Neutrophil (primary cell): ENCODE measurements around the gene ORAI1.

Experiments
- H3K27ac ChIP-seq: fragments of 200-600 bp; sonication (generic); 2 replicates; pipeline ENCODE4 v1.5.1; 2016; ENCODE audit warnings: mild to moderate bottlenecking, moderate library complexity
- H3K27me3 ChIP-seq: fragments of 200-600 bp; sonication (generic); 2 replicates; pipeline ENCODE4 v1.6.0; 2016; ENCODE audit warnings: mild to moderate bottlenecking
- H3K36me3 ChIP-seq: fragments of 200-600 bp; sonication (generic); 2 replicates; pipeline ENCODE4 v1.5.1; 2017
- H3K4me1 ChIP-seq, 2 experiments: fragments of 200-600 bp in 1 of 2; sonication (generic) in 1 of 2; 1 replicate in 1 of 2; 2 replicates in 1 of 2; pipeline versions ENCODE4 v1.5.1 to v1.6.1; 2013 to 2016; ENCODE audit warnings: low read depth in 1 of 2, low read length in 1 of 2, mild to moderate bottlenecking in 1 of 2, moderate library complexity in 1 of 2; ENCODE audit not compliant: control insufficient read depth in 1 of 2, insufficient read depth in 1 of 2
- H3K4me3 ChIP-seq, 2 experiments: fragments of 200-600 bp in 1 of 2; sonication (generic) in 1 of 2; 1 replicate in 1 of 2; 2 replicates in 1 of 2; pipeline ENCODE4 v1.5.1; 2013 to 2016; ENCODE audit warnings: low read depth in 1 of 2, low read length in 1 of 2, mild to moderate bottlenecking in 1 of 2, moderate library complexity in 1 of 2
- H3K9me3 ChIP-seq: fragments of 200-600 bp; sonication (generic); 2 replicates; pipeline ENCODE4 v1.5.1; 2016
- TF ChIP-seq, protein P1 (sequence below): fragments of 200-600 bp; sonication (generic); IDR thresholded peaks from 2 replicates; pipeline ENCODE4 v1.5.1; 2016; ENCODE audit warnings: antibody characterized with exemption

ORAI1 gene

DNA sequence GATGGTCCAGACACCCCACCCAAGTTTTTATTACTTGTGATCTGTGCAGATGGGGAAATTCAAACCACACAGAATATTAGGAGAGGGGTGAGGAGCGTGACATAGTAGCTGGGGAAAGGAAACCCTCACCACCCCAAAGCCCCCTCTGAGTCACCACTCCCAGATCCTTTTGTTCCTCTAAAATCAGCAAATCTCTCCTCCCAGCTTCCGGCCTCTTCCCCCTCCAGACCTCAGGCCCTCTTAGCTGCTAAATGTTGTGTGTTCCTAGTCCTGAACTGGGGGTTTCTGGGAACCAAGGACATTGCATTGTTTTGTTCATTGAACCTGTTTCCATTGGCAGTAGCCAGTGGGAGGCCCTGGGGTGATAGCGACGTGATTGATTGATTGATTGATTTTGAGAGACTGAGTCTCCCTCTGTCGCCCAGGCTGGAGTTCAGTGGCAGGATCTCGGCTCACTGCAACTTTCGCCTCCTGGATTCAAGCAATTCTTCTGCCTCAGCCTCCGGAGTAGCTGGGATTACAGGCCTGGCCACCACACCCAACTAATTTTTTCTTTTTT, 5.9 kb upstream of the ORAI1 start:
- H3K9me3 ChIP-seq = no peaks in the 10 kb centered on the region
- TF ChIP-seq, protein P1, sequence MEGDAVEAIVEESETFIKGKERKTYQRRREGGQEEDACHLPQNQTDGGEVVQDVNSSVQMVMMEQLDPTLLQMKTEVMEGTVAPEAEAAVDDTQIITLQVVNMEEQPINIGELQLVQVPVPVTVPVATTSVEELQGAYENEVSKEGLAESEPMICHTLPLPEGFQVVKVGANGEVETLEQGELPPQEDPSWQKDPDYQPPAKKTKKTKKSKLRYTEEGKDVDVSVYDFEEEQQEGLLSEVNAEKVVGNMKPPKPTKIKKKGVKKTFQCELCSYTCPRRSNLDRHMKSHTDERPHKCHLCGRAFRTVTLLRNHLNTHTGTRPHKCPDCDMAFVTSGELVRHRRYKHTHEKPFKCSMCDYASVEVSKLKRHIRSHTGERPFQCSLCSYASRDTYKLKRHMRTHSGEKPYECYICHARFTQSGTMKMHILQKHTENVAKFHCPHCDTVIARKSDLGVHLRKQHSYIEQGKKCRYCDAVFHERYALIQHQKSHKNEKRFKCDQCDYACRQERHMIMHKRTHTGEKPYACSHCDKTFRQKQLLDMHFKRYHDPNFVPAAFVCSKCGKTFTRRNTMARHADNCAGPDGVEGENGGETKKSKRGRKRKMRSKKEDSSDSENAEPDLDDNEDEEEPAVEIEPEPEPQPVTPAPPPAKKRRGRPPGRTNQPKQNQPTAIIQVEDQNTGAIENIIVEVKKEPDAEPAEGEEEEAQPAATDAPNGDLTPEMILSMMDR = no peak
- no peak overlapping the region for H3K27ac ChIP-seq
- H3K4me3 ChIP-seq = no peak overlapping the region
- peaks cover 5 to 6% of the 10 kb centered on the region in 2 experiments for H3K4me1 ChIP-seq
- no peaks in the 10 kb centered on the region for H3K36me3 ChIP-seq
- no peaks in the 10 kb centered on the region for H3K27me3 ChIP-seq

DNA sequence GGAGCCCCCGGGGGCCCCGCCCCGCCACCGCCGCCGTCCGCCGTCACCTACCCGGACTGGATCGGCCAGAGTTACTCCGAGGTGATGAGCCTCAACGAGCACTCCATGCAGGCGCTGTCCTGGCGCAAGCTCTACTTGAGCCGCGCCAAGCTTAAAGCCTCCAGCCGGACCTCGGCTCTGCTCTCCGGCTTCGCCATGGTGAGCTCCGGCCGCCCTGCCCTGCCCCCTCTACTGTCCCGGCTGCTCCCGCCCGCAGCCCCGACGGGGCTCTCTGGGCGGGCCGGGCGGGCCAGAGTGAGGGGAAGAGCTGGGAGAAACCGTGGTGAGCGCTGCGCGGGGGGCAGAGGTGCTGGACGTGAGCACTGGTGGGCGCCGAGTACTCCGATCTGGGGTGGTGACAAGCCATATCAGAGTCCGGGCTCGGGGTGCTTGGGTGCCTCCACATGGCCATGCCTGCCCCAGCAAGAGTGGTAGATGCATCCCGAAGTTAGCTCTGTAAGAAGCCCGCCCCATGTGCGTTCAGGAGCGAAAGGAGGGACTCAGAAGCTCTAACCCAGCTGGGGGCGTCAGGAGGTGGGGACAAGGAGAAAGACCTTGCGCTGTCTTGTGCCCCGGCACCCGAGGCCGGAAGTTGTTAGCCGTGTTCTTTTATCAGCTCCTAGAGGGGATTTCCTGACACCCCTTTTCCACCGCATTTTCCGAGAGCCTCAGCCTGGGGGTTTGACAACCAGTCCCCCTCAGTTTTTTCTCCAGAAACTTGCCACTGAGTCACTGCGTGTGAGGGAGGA, 717 bp downstream of the ORAI1 start:
- no peaks in the 10 kb centered on the region for H3K36me3 ChIP-seq
- H3K4me1 ChIP-seq = peaks cover 57% of the 10 kb centered on the region in 2 experiments
- H3K27me3 ChIP-seq = no peaks in the 10 kb centered on the region
- H3K9me3 ChIP-seq = no peaks in the 10 kb centered on the region
- TF ChIP-seq, protein P1 = no peak
- H3K4me3 ChIP-seq = peak overlapping the region; percentile 81 to 91
- H3K27ac ChIP-seq = peak overlapping the region; percentile 94

DNA sequence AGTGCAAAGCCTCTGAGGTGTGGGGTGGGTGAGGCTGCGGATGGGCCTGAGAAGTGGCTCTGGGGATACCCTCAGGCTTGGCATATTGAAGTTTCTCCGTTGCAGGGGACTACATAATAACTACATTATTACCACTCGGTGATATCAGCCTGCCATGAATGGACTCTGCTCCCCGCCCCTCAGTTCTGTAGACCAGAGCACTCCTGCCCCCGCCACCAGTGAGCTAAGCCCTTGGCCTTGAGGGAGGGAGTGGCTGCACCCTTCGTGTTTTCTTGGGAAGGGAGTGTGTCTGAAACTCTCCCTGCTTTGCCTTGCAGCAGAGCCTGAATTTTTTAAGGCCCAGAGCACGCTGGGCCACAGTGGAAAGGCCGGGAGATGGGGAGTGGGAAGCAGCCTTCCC, 1.7 kb downstream of the ORAI1 start:
- TF ChIP-seq, protein P1 = no peak
- H3K27ac ChIP-seq = peak overlapping the region; percentile 94
- peaks cover 62 to 64% of the 10 kb centered on the region in 2 experiments for H3K4me1 ChIP-seq

DNA sequence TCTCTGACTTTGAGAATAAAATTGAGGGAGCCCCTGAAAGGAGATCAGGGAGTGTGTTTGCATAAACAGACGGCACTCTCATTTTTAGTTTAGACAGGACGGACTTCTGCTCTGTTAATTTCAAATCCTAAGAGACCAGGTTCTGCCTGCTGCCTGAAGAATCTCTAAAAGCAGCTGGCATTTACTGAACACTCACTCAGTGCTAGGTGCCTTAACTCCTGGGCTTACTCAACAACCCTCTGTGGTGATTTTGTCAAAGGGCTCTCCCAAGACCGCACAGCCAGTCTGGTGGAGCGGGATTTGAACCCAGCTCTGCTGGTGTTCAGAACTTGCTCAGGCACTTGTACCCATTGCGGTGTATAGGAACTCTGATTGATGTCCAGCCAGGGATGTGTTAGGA, 2.2 kb downstream of the ORAI1 start:
- no peaks in the 10 kb centered on the region for H3K36me3 ChIP-seq
- H3K27ac ChIP-seq = peak overlapping the region; percentile 94
- H3K4me1 ChIP-seq = peaks cover 66 to 67% of the 10 kb centered on the region in 2 experiments
- H3K9me3 ChIP-seq = no peaks in the 10 kb centered on the region
- TF ChIP-seq, protein P1 = no peak
- peak overlapping the region; percentile 81 to 91 for H3K4me3 ChIP-seq
- H3K27me3 ChIP-seq = no peaks in the 10 kb centered on the region

More for the DNA sequence above, 1.7 kb downstream of the ORAI1 start:
- no peaks in the 10 kb centered on the region for H3K27me3 ChIP-seq
- H3K4me3 ChIP-seq = peak overlapping the region; percentile 81 to 91
- no peaks in the 10 kb centered on the region for H3K9me3 ChIP-seq
- no peaks in the 10 kb centered on the region for H3K36me3 ChIP-seq

DNA sequence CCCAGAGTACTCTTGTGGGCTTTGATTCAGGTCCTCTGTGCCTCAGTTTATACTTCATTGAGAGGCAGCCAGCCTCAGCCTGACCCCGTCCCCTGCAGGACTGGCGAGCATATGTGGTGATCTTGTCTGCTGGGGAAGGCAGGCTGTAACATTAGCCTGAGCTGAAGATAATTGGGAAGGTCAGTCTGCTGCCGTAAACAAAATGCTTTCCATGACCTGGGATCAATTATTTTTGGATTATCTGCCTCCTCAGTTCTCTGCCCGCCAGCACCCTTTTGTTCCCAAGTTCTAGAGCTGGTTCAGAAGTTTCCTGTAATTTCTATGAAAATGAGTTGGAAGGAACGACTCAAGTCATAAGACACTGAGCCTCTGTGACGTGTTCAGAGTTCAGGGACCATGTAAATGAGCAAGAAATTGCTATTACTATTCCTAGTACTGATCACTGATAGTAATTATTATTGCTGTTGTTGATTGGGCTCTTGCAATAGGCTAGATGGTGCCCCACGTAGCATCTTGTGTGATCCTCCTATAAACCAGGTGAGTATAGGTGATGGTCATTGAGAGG, 4.5 kb downstream of the ORAI1 start:
- TF ChIP-seq, protein P1 = no peak

More for the DNA sequence above, 4.5 kb downstream of the ORAI1 start:
- no peaks in the 10 kb centered on the region for H3K9me3 ChIP-seq
- H3K36me3 ChIP-seq = no peaks in the 10 kb centered on the region
- H3K27ac ChIP-seq = peak overlapping the region; percentile 94
- no peak overlapping the region for H3K4me3 ChIP-seq
- no peaks in the 10 kb centered on the region for H3K27me3 ChIP-seq
- H3K4me1 ChIP-seq = peaks cover 57 to 64% of the 10 kb centered on the region in 2 experiments
